CD4-positive, alpha-beta T cell (primary cell): Measurements from ENCODE around the gene MYOM3. TPM values are rescaled to one million over a fixed set of nuclear protein-coding genes. Genes with fewer than 3 reads are reported as not detected.

ENCODE experiments used
- ATAC-seq: fragments of 200-7000 bp; cut with Tn5 transposase; one replicate; pipeline ENCODE4 v1.10.0; 2022; ENCODE audit warnings: mild to moderate bottlenecking; ENCODE audit not compliant: poor library complexity
- CTCF ChIA-PET: fragments of 350-600 bp; sonication (Branson Sonifier 250); formaldehyde crosslinking; loops from one replicate; lab custom pipeline; 2021; ENCODE audit warnings: antibody characterized with exemption, inconsistent platforms; lab: Charles Lee
- POLR2A ChIA-PET: fragments of 350-600 bp; sonication (Branson Sonifier 250); formaldehyde crosslinking; loops from one replicate; lab custom pipeline; 2021; ENCODE audit warnings: antibody characterized with exemption, inconsistent platforms; lab: Charles Lee
- DNase-seq, 14 experiments: peaks; one replicate each; pipeline ENCODE4 v3.0.0-alpha.2; 2013 to 2020; ENCODE audit warnings: mixed read lengths in 2 of 14
- H3K27ac ChIP-seq, 2 donors: one replicate each; pipeline versions ENCODE4 v1.5.1 to v1.7.0; 2013; ENCODE audit warnings: low read length in 2 of 2, low read depth in 1 of 2, mild to moderate bottlenecking in 1 of 2
- H3K27me3 ChIP-seq, 2 experiments: 1 replicate in 1 of 2; 2 replicates in 1 of 2; pipeline versions ENCODE4 v1.6.1 to v1.7.0; 2013; ENCODE audit warnings: low read length in 2 of 2, control low read depth in 1 of 2, mild to moderate bottlenecking in 1 of 2, moderate library complexity in 1 of 2; ENCODE audit not compliant: insufficient read depth in 2 of 2, control insufficient read depth in 1 of 2
- H3K36me3 ChIP-seq: one replicate; pipeline ENCODE4 v1.6.1; 2013; ENCODE audit warnings: low read length, control low read depth; ENCODE audit not compliant: insufficient read depth
- H3K4me1 ChIP-seq: one replicate; pipeline ENCODE4 v1.6.1; 2013; ENCODE audit warnings: low read length, control low read depth; ENCODE audit not compliant: insufficient read depth
- H3K4me3 ChIP-seq: one replicate; pipeline ENCODE4 v1.5.1; 2013; ENCODE audit warnings: mild to moderate bottlenecking, low read length, moderate library complexity
- H3K9me3 ChIP-seq, 2 experiments: 1 replicate in 1 of 2; 2 replicates in 1 of 2; pipeline versions ENCODE4 v1.6.1 to v1.7.0; 2013; ENCODE audit warnings: low read length in 2 of 2, mild to moderate bottlenecking in 2 of 2, control low read depth in 1 of 2, moderate library complexity in 1 of 2; ENCODE audit not compliant: control insufficient read depth in 1 of 2, insufficient read depth in 1 of 2
- H3K27ac Mint-ChIP-seq: one replicate; pipeline ENCODE4 v1.8.0; 2020; ENCODE audit warnings: mixed read lengths
- H3K27me3 Mint-ChIP-seq: one replicate; pipeline ENCODE4 v1.8.0; 2021; ENCODE audit warnings: mixed read lengths
- H3K36me3 Mint-ChIP-seq: one replicate; pipeline ENCODE4 v1.8.0; 2021; ENCODE audit warnings: low read depth, mixed read lengths
- H3K4me1 Mint-ChIP-seq: one replicate; pipeline ENCODE4 v1.8.0; 2021; ENCODE audit warnings: low read depth, mixed read lengths
- H3K4me3 Mint-ChIP-seq: one replicate; pipeline ENCODE4 v1.8.0; 2020; ENCODE audit warnings: mild to moderate bottlenecking, mixed read lengths
- H3K9me3 Mint-ChIP-seq: one replicate; pipeline ENCODE4 v1.8.0; 2020; ENCODE audit warnings: mixed read lengths
- CTCF ChIP-seq: fragments of 200-600 bp; IDR thresholded peaks from one replicate; pipeline ENCODE4 v1.8.0; 2022; ENCODE audit warnings: antibody characterized with exemption, mild to moderate bottlenecking
- intact Hi-C, 2 experiments: fragments of 100-400 bp; cut with DNase I in 1 of 2; cut with micrococcal nuclease in 1 of 2; formaldehyde crosslinking; loops; one replicate each; pipeline versions ENCODE4 v1.15.1 to v1.9.0; 2023 to 2025; cut with DNase I, micrococcal nuclease
- total RNA-seq, 174 experiments: library from RNA in 2 of 174; stranded (reverse) in 2 of 174; gene quantifications; one replicate each; pipeline ENCODE4 v1.2.3 and lab custom pipeline; 2021 to 2026

Gene MYOM3
- total RNA-seq, 2 experiments from 2014 or later = not detected

GRCh38 chr1:24080131-24080530, 31.8 kb downstream of the MYOM3 start:
- Mint-ChIP-seq H3K36me3 (no peaks in the 10 kb centered on the region), H3K27ac (no peak overlapping the region), H3K9me3 (no peaks in the 10 kb centered on the region), H3K4me1 (no peaks in the 10 kb centered on the region), H3K27me3 (no peaks in the 10 kb centered on the region), H3K4me3 (no peak overlapping the region)
- Histone ChIP-seq H3K27me3 (no peaks in the 10 kb centered on the region), H3K27ac (no peak overlapping the region), H3K4me3 (no peak overlapping the region), H3K36me3 (no peaks in the 10 kb centered on the region), H3K9me3 (no peaks in the 10 kb centered on the region), H3K4me1 (no peaks in the 10 kb centered on the region)
- intact Hi-C loops = no loop called here
- no peak for DNase-seq
- ChIA-PET CTCF (no interaction called here), POLR2A (no interaction called here)
- ATAC-seq = no peak
- no peak for TF ChIP-seq CTCF

- Histone ChIP-seq H3K36me3 (no peaks in the 10 kb centered on the region), H3K9me3 (no peaks in the 10 kb centered on the region), H3K27ac (no peak overlapping the region), H3K4me3 (no peak overlapping the region), H3K27me3 (no peaks in the 10 kb centered on the region), H3K4me1 (no peaks in the 10 kb centered on the region)
- no peak for TF ChIP-seq CTCF
- Mint-ChIP-seq H3K27ac (no peak overlapping the region), H3K36me3 (no peaks in the 10 kb centered on the region), H3K27me3 (no peaks in the 10 kb centered on the region), H3K9me3 (no peaks in the 10 kb centered on the region), H3K4me3 (no peak overlapping the region), H3K4me1 (no peaks in the 10 kb centered on the region)
- POLR2A ChIA-PET = no interaction called here
- CTCF ChIA-PET = no interaction called here
- DNase-seq (no peak), ATAC-seq (no peak)
- intact Hi-C loops = no loop called here
Observed at GRCh38 chr1:24077278-24077978, 34.5 kb downstream of the MYOM3 start.

GRCh38 chr1:24075946-24076345, 36.0 kb downstream of the MYOM3 start:
- Mint-ChIP-seq H3K27me3 (peaks cover under 1% of the 10 kb centered on the region), H3K9me3 (no peaks in the 10 kb centered on the region), H3K4me1 (no peaks in the 10 kb centered on the region), H3K36me3 (no peaks in the 10 kb centered on the region), H3K4me3 (no peak overlapping the region), H3K27ac (no peak overlapping the region)
- Histone ChIP-seq H3K27me3 (no peaks in the 10 kb centered on the region), H3K9me3 (no peaks in the 10 kb centered on the region), H3K36me3 (no peaks in the 10 kb centered on the region), H3K4me3 (no peak overlapping the region), H3K27ac (no peak overlapping the region), H3K4me1 (peaks cover 3% of the 10 kb centered on the region)
- ATAC-seq (no peak), DNase-seq (no peak)
- intact Hi-C loops = no loop called here
- TF ChIP-seq CTCF = no peak
- CTCF ChIA-PET = no interaction called here
- POLR2A ChIA-PET = no interaction called here
